Measurements from ENCODE around the gene PRC1. TPM values are rescaled to one million over a fixed set of nuclear protein-coding genes. Genes with fewer than 3 reads are reported as not detected.

Gene PRC1
- total and polyA plus RNA-seq, 2 of the 13 experiments (the other 11 are each of a cell fraction or from before 2014, with no cell fraction given) = 137 to 162 TPM

- peak; percentile 51; the same call in 1 of the 2 replicates for TF ChIP-seq HMGXB3 (CRISPR knock-in tag; IDR thresholded peaks at IDR 0.05; ENCODE audit: borderline replicate concordance)
- TF ChIP-seq PHF20 (CRISPR knock-in tag; IDR thresholded peaks at IDR 0.05) = peak; percentile 98
- no peak for TF ChIP-seq HMGA1 (CRISPR knock-in tag; conservative IDR thresholded peaks at IDR 0.05)
- TF ChIP-seq PAX8 (CRISPR knock-in tag; IDR thresholded peaks at IDR 0.05; ENCODE audit: borderline replicate concordance) = no peak
- TF ChIP-seq POLR2A (IDR thresholded peaks at IDR 0.05; ENCODE audit: insufficient read depth in 1 of 2, low read depth in 2 of 2, low read length in 2 of 2) = peak; percentile 62 to 79; a peak in 3 of 4 replicates
- TF ChIP-seq ZNF260 (CRISPR knock-in tag; IDR thresholded peaks at IDR 0.05; ENCODE audit: borderline replicate concordance, low read depth) = no peak
- no peak for TF ChIP-seq CBX1 (IDR thresholded peaks at IDR 0.05; ENCODE audit: low read depth)
- peak; percentile 60; the same call in 1 of the 2 replicates for TF ChIP-seq ZFP37 (CRISPR knock-in tag; IDR thresholded peaks at IDR 0.05; ENCODE audit: borderline replicate concordance)
- peak; percentile 70 for TF ChIP-seq DRAP1 (CRISPR knock-in tag; IDR thresholded peaks at IDR 0.05)
- peak; percentile 96 for TF ChIP-seq GATAD1 (CRISPR knock-in tag; IDR thresholded peaks at IDR 0.05)
- TF ChIP-seq ZNF614 (CRISPR knock-in tag; IDR thresholded peaks at IDR 0.05; ENCODE audit: borderline replicate concordance) = peak; percentile 34; the same call in 1 of the 2 replicates
- 0 out of 2 replicates have a peak, but pooled peaks have one; percentile 15 for TF ChIP-seq ZBTB33 (CRISPR knock-in tag; IDR thresholded peaks at IDR 0.05)
- peak; percentile 56; the same call in 1 of the 2 replicates for TF ChIP-seq PHF21A (CRISPR knock-in tag; IDR thresholded peaks at IDR 0.05)
- peak; percentile 78; the same call in 1 of the 2 replicates for TF ChIP-seq BCL3 (CRISPR knock-in tag; IDR thresholded peaks at IDR 0.05)
- peak; percentile 18 for TF ChIP-seq FOSL2 (CRISPR knock-in tag; IDR thresholded peaks at IDR 0.05)
- TF ChIP-seq ZSCAN21 (CRISPR knock-in tag; IDR thresholded peaks at IDR 0.05; ENCODE audit: borderline replicate concordance) = no peak
- TF ChIP-seq ZNF878 (CRISPR knock-in tag; IDR thresholded peaks at IDR 0.05) = 0 out of 2 replicates have a peak, but pooled peaks have one; percentile 57
- peak; percentile 71; the same call in 1 of the 2 replicates for TF ChIP-seq ZNF280B (CRISPR knock-in tag; IDR thresholded peaks at IDR 0.05; ENCODE audit: borderline replicate concordance)
- TF ChIP-seq MAX (IDR thresholded peaks at IDR 0.05) = peak; percentile 63
Observed at GRCh38 chr15:91022075-91022831, 27.9 kb upstream of the PRC1 start, which contains the start of gene VPS33B (continued).

Measured in HepG2 (cell line).